ENCODE measurements around the gene FURIN.

- TF ChIP-seq, protein P1, sequence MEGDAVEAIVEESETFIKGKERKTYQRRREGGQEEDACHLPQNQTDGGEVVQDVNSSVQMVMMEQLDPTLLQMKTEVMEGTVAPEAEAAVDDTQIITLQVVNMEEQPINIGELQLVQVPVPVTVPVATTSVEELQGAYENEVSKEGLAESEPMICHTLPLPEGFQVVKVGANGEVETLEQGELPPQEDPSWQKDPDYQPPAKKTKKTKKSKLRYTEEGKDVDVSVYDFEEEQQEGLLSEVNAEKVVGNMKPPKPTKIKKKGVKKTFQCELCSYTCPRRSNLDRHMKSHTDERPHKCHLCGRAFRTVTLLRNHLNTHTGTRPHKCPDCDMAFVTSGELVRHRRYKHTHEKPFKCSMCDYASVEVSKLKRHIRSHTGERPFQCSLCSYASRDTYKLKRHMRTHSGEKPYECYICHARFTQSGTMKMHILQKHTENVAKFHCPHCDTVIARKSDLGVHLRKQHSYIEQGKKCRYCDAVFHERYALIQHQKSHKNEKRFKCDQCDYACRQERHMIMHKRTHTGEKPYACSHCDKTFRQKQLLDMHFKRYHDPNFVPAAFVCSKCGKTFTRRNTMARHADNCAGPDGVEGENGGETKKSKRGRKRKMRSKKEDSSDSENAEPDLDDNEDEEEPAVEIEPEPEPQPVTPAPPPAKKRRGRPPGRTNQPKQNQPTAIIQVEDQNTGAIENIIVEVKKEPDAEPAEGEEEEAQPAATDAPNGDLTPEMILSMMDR (IDR thresholded peaks at IDR 0.05; ENCODE audit: low read length), result no peak
- no peak for TF ChIP-seq EZH2 (optimal IDR thresholded peaks at IDR 0.05; ENCODE audit: low read depth, low read length)
These were observed 41.6 kb downstream of the FURIN start for GRCh38 chr15:90909976-90910375.

Data from MM.1S (cell line).